Ramos (cell line): ENCODE data around the gene PRODH2.
"Not testable (repeated sequence)": the region's sequence is repeated elsewhere in the genome, so short reads cannot be mapped to it uniquely, and the experiment has no call there.

Experiments
- in situ Hi-C: fragments of 300-500 bp; cut with MboI; formaldehyde crosslinking; loops from one replicate; pipeline ENCODE4 v1.14.3; 2022; ENCODE audit warnings: low sequenced_read_pairs; ENCODE audit not compliant: unreplicated experiment

The PRODH2 gene

GRCh38 chr19:35843676-35844481, 31.2 kb upstream of the PRODH2 start:
- in situ Hi-C loops, result no loop called here

- in situ Hi-C loops, result no loop called here
These were observed 30.1 kb upstream of the PRODH2 start for GRCh38 chr19:35842666-35843272.

DNA sequence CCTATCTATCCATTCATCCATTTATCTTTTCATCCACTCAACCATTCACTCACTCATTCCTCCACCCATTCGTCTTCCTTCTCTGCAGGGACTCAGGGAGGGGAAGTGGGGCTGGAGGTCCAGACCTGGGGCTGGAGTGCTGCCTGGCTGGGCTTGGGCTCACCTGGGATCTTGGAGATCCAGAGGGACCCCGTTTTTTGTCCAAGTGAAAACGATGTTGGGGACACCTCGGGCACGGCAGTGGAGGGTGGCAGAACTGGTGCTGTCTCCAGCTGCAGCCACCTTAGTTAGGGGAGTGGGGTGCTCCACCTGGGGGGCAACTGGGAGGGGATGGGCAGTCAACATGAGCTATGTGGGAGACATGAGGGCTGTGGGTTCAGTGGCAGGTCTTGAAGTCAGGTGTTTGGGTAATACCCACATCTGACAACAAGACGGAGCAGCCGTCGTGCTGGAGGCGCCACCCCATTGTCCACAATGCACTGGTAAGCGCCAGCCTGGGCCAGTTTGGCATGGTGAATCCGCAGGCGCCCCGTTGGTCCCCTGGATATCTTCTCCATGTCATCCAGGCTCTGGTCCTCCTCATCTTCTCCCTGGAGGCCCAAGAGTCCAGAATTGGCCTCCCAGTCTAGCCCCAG, 29.4 kb upstream of the PRODH2 start:
- in situ Hi-C loops, result no loop called here

DNA sequence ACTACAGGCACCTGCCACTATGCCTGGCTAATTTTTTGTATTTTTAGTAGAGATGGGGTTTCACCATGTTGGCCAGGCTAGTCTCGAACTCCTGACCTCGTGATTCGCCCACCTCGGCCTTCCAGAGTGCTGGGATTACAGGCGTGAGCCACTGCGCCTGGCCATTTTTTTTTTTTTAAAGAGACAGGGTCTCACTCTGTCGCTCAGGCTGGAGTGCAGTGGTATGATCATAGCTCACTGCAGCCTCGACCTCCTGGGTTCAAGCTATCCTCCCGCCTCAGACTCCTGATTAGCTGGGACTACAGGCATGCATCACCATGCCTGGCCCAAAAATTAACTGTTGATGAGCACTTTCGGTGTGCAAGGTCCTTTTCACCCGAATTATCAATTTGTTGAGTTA, 23.5 kb upstream of the PRODH2 start:
- in situ Hi-C loops, result not testable (repeated sequence)

DNA sequence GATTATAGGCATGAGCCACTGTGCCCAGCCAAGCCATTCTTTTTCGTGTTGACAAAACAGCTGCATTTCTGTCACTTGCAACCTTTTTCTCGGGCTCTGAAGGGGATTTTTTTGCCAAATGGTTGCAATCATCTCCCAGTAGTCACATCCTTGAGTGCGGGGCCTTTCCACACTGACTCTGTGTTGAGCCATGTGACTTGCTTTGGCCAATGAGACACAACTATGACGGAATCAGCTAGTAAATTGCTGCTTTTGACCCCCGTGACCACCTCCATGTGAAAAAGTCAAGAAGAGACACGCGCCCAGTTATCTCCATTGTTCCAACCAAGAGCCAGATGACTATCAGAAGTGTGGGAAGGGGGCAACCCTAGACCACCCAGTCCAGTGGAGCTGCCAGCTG, 21.3 kb upstream of the PRODH2 start:
- in situ Hi-C loops, result no loop called here

DNA sequence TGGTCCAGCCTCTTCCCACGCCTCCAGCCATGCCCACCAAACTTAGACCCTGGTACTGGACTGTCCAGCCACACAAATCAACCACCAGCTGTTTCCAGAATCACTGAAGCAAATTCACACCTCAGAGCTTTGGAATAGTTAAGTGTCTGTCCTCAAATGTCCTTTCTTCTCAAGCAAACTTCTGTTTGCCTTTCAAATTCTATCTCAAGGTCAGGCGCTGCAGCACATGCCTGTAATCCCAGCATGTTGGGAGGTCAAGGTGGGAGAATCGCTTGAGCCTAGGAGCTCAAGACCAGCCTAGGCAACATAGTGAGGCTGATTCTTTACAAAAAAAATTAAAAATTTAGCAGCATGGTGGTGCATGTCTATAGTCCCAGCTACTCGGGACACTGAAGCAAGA, 19.4 kb upstream of the PRODH2 start:
- in situ Hi-C loops, result no loop called here

DNA sequence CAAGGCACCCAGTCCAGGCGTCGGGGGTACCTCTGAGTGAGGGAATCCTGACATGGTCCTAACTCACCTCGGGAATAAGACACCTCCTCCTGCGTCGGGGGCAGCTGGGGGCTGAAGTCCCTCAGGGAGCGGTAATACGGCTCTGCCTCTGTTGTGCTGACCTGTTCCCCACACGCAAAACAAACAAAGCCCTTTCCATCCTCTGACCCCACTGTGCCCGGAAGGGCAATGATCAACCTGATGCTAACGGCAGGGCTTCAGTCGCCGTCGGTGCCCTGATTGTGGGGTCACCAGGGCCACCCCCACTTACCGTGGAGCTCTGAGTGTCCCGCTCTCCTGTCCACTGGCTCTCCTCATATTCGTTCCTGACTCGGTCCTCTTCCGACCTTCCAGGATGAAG, 18.3 kb upstream of the PRODH2 start:
- in situ Hi-C loops, result no loop called here

DNA sequence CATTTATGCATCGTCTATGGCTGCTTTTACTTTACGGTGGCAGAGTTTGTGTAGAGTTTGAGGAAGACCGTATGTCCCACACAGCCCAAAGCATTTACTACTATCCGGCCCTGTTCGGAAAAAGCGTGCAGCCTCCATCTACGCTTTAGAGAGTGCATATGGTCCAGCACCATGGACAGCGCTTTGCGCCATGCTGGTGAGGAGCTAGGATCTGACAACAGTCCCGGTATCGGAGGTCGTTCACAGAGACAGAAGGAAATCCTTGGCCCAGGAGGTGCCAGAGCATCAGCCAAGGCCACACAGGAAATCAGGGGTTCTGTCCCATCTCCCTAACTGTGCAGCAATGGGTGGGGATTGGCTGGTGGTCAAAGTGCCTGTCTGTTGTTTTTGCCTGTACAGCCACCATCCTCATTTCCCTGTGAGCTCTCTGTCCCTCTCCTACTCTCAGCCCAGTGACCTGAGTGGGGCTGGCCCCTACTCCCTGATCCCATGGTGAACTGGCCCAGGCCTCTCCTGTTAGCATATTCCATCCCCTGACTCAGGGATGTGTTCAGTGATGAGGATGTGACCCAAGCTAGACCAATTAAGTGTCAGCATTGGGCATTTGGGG, 16.2 kb upstream of the PRODH2 start:
- in situ Hi-C loops, result no loop called here

GRCh38 chr19:35824150-35824549, 11.5 kb upstream of the PRODH2 start:
- in situ Hi-C loops, result no loop called here

DNA sequence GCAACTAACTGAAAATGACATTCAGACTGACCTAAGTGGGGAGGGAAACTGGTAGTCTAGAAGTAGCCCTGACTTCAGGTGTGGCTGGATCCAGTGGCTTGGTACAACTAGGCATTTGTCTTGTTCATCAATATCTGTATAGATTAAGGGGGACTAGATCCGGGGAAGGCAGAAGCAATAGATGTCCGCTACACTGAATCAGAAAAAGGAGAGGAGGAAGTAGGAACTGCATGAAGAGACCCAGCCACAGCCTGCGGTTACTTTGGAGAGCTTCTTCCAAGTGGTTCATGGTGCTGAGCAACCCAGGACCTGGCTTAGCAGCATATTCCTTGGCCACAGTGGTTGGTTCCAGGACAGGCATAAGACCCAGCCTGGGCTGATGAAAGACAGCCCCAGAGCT, 9.9 kb upstream of the PRODH2 start:
- in situ Hi-C loops, result no loop called here

GRCh38 chr19:35818445-35818844, 5.8 kb upstream of the PRODH2 start:
- in situ Hi-C loops, result no loop called here

DNA sequence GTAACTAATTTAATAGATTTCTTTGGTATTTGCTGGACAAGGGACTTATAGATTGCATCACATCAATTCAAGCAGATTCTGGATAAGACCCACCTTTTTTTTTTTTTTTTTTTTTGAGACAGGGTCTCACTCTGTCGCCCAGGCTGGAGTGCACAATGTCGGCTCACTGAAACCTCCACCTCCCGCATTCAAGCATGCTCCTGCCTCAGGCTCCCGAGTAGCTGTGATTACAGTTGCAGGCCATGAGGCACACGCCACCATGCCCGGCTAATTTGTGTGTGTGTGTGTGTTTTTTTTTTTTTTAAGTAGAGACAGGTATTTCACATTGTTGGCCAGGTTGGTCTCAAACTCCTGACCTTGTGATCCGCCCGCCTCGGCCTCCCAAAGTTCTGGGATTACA, 4.2 kb upstream of the PRODH2 start:
- in situ Hi-C loops, result no loop called here

- in situ Hi-C loops, result no loop called here
These were observed 3.6 kb upstream of the PRODH2 start for GRCh38 chr19:35816262-35816661.

DNA sequence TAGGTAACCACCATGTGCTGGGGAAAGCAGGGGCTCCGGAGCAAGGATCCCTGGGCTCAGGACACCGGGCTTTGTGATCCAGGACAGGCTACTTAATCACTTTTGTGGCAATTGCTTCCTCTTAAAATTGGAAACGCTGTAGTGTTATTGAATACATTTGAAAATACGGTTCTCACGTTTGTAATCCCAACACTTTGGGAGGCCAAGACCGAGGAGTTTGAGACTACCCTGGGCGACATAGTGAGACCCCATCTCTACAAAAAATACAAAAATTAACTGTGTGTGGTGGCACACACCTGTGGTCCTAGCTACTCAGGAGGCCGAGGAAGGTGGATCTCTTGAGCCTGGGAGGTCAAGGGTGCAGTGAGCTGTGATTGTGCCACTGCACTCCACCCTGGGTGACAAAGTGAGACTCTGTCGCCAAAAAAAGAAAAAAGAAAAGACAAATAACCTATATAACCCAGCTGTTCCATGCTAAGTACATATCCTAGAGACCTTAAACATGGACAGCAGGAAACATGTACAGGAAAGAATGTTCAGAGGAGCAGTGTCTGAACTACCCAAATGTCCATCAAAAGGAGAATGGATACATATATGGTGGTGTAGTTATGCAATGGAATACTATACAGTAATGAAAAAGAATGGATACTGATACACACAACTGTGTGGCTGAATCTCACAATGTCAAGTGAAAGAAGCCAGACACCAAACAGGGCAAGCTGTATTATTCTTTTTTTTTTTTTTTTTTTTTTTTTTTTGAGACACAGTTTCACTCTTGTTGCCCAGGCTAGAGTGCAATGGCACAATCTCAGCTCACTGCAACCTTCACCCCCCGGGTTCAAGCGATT, 622 bp upstream of the PRODH2 start:
- in situ Hi-C loops, result no loop called here

DNA sequence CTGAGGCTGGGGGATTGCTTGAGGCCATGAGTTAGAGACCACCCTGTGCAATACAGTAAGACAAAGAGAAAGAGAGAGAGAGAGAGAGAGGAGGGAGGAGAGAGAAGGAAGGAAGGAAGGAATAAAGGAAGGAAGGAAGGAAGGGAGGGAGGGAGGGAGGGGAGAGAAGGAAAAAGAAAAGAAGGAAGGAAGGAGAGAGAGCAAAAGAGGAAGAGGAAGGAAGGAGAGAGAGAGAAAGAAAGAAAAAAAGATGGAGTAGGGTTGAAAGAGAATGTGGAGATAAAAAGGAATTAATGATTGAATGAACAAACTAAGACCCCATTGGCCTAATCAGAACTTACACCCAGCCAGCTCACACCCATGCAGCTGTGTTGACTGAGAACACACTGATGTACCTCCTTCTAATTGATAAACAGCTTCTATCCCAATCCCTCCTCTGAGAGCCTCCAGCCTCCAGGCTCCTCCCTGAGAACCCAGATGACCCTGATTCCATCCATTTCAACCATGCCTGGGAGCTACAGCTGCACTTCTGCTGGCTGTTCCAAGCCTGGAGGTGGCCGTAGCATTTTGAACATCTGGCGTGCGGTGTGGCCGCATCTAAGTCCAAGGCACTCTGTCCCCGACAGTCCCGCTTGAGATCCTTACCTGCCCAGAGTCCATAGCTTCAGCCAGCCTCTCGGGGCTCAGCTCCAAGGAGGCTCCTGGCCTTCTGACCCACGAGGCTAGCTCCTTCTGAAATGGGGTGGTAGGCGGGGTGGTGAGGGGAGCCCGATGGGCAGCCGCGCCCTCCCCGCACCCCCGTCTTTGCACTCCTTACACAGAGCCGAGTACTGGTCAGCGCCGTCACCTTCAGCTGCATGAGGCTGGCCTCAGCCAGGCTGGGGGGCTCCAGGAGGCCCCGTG, 1.1 kb downstream of the PRODH2 start:
- in situ Hi-C loops, result no loop called here

GRCh38 chr19:35807633-35808032, 5.0 kb downstream of the PRODH2 start:
- in situ Hi-C loops, result no loop called here

DNA sequence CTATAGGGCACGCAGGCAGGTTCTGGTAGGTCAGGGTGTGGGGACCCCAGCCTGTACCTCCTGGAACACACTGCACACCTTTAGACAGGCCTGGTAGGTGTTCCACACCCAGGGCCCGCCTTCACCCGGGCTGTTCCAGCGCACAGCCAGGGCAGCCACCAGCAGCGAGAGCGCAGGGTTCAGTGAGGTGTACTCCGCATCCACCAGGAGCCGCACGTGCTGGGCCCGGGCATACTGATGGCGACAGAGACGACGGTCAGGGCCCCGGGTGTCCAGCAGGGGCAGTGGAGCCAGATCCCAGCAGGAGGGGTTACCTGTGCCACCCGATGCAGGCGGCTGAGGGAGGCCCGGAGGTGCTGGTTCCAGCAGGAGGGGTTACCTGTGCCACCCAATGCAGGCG, 6.0 kb downstream of the PRODH2 start:
- in situ Hi-C loops, result no loop called here

GRCh38 chr19:35805526-35806102, 7.0 kb downstream of the PRODH2 start:
- in situ Hi-C loops, result no loop called here

- in situ Hi-C loops, result no loop called here
These were observed 10.8 kb downstream of the PRODH2 start for GRCh38 chr19:35801828-35802227.
